Hepatocyte (in vitro differentiated cells): ENCODE measurements around the gene RAMP3.

Experiments
- CTCF ChIP-seq: fragments of 200-600 bp; sonication (generic); IDR thresholded peaks from 2 replicates; pipeline ENCODE4 v1.5.1; 2016; ENCODE audit warnings: antibody characterized with exemption, mild to moderate bottlenecking; ENCODE audit not compliant: poor library complexity
- EZH2 ChIP-seq: fragments of 200-600 bp; sonication (generic); IDR thresholded peaks from 2 replicates; pipeline ENCODE4 v1.6.1; 2016; ENCODE audit warnings: antibody characterized with exemption, mild to moderate bottlenecking, borderline replicate concordance
- EZH2phosphoT487 ChIP-seq: fragments of 200-600 bp; sonication (generic); IDR thresholded peaks from one replicate; pipeline ENCODE4 v1.6.1; 2018; ENCODE audit warnings: antibody characterized with exemption, mild to moderate bottlenecking, low read depth, moderate library complexity; ENCODE audit not compliant: unreplicated experiment, severe bottlenecking

- TF ChIP-seq CTCF (no peak), EZH2phosphoT487 (no peak), EZH2 (no peak)
Observed at GRCh38 chr7:45233249-45233775, 75.7 kb downstream of the RAMP3 start.
